Endothelial cell of umbilical vein (primary cell): ENCODE measurements around the gene NRG3. TPM values are rescaled to one million over a fixed set of nuclear protein-coding genes. Genes with fewer than 3 reads are reported as not detected.

Experiments used
- BruUV-seq: library from RNA; stranded (reverse); fragments of 400-500 nt; replicated peaks from 2 replicates; lab custom pipeline; 2021; lab: Mats Ljungman, UMichigan
- CTCF ChIA-PET: fragments of 300-600, 350-600 bp; sonication (Branson Sonifier 250); formaldehyde crosslinking; loops from one replicate; lab custom pipeline; 2021; ENCODE audit warnings: antibody characterized with exemption, inconsistent platforms; lab: Charles Lee
- POLR2A ChIA-PET: fragments of 300-600, 350-600 bp; sonication (Branson Sonifier 250); formaldehyde crosslinking; loops from one replicate; lab custom pipeline; 2021; ENCODE audit warnings: antibody characterized with exemption, inconsistent platforms; lab: Charles Lee
- DNase-seq: peaks from one replicate; pipeline ENCODE4 v3.0.0-alpha.2; 2011; ENCODE audit warnings: low read depth, low spot score
- FAIRE-seq: peaks from 2 replicates; lab custom pipeline; 2011; peaks lifted over from hg19 to GRCh38; lab: Jason Lieb, UNC
- H2AFZ ChIP-seq: 2 replicates; pipeline ENCODE4 v1.6.0; 2012; ENCODE audit warnings: low read depth, low read length, control low read depth, inconsistent platforms
- H3K27ac ChIP-seq: 2 replicates; pipeline ENCODE4 v1.5.1; 2011; ENCODE audit warnings: low read depth, mild to moderate bottlenecking, control low read depth, low read length, moderate library complexity; ENCODE audit not compliant: insufficient read depth
- H3K27me3 ChIP-seq, 2 experiments: 2 replicates each; pipeline versions ENCODE4 v1.6.0 to v1.6.1; 2011; ENCODE audit warnings: low read length in 2 of 2, mixed read lengths in 1 of 2; ENCODE audit not compliant: control insufficient read depth in 2 of 2, insufficient read depth in 2 of 2
- H3K36me3 ChIP-seq, 2 experiments: 2 replicates in 1 of 2; 3 replicates in 1 of 2; pipeline ENCODE4 v1.5.1; 2011; ENCODE audit warnings: low read length in 2 of 2, mild to moderate bottlenecking in 1 of 2, moderate library complexity in 1 of 2; ENCODE audit not compliant: control insufficient read depth in 2 of 2, insufficient read depth in 2 of 2; ENCODE audit errors: extremely low read depth in 1 of 2
- H3K4me1 ChIP-seq: 3 replicates; pipeline ENCODE4 v1.5.1; 2011; ENCODE audit warnings: mild to moderate bottlenecking, low read length; ENCODE audit not compliant: control insufficient read depth, insufficient read depth; ENCODE audit errors: extremely low read depth
- H3K4me2 ChIP-seq: 2 replicates; pipeline ENCODE4 v1.6.1; 2011; ENCODE audit warnings: low read length, control low read depth, mixed read lengths; ENCODE audit not compliant: insufficient read depth
- H3K4me3 ChIP-seq, 3 experiments: fragments of 200-600 bp in 1 of 3; sonication (generic), shearing (Covaris generic) in 1 of 3; replicated peaks in 1 of 3; 2 replicates each; pipeline ENCODE4 v1.5.1; 2011 to 2016; ENCODE audit warnings: control low read depth in 3 of 3, low read length in 3 of 3, mild to moderate bottlenecking in 2 of 3, inconsistent platforms in 1 of 3, low read depth in 1 of 3, moderate library complexity in 1 of 3; ENCODE audit not compliant: insufficient read depth in 1 of 3
- H3K79me2 ChIP-seq: 2 replicates; pipeline ENCODE4 v1.6.0; 2012; ENCODE audit warnings: low read length, inconsistent platforms; ENCODE audit not compliant: control insufficient read depth, insufficient read depth
- H3K9ac ChIP-seq: replicated peaks from 2 replicates; pipeline ENCODE3; 2011; ENCODE audit warnings: low read length, control low read depth; ENCODE audit not compliant: insufficient read depth; ENCODE audit errors: extremely low read depth
- H3K9me1 ChIP-seq: replicated peaks from 3 replicates; pipeline ENCODE4 v1.6.0; 2011; ENCODE audit warnings: mild to moderate bottlenecking, low read length; ENCODE audit not compliant: control insufficient read depth, insufficient read depth; ENCODE audit errors: extremely low read depth
- H3K9me3 ChIP-seq: replicated peaks from 2 replicates; pipeline ENCODE4 v1.5.1; 2012; ENCODE audit warnings: low read length, inconsistent platforms; ENCODE audit not compliant: control insufficient read depth, insufficient read depth
- H4K20me1 ChIP-seq: replicated peaks from 2 replicates; pipeline ENCODE3; 2011; ENCODE audit warnings: mild to moderate bottlenecking, low read length; ENCODE audit not compliant: control insufficient read depth, insufficient read depth; ENCODE audit errors: extremely low read depth
- EZH2 ChIP-seq: IDR thresholded peaks from 2 replicates; pipeline ENCODE4 v1.6.1; 2012; ENCODE audit warnings: borderline replicate concordance, low read depth, mild to moderate bottlenecking, moderate library complexity, low read length, inconsistent platforms; ENCODE audit not compliant: severe bottlenecking
- FOS ChIP-seq: IDR thresholded peaks from 2 replicates; pipeline ENCODE4 v1.6.1; 2011; ENCODE audit warnings: mild to moderate bottlenecking, low read length, moderate library complexity, borderline replicate concordance; ENCODE audit not compliant: insufficient read depth
- GATA2 ChIP-seq: IDR thresholded peaks from 2 replicates; pipeline ENCODE4 v1.7.0; 2011; ENCODE audit warnings: low read depth, mild to moderate bottlenecking, moderate library complexity, mixed read lengths, low read length; ENCODE audit not compliant: insufficient read length, insufficient read depth
- JUN ChIP-seq: IDR thresholded peaks from 2 replicates; pipeline ENCODE4 v1.6.1; 2011; ENCODE audit warnings: borderline replicate concordance, low read depth; ENCODE audit not compliant: insufficient read length, insufficient read depth
- MYC ChIP-seq: IDR thresholded peaks from one replicate; pipeline ENCODE4 v1.6.1; 2011; ENCODE audit warnings: mild to moderate bottlenecking, low read depth, low read length
- POLR2A ChIP-seq: IDR thresholded peaks from 2 replicates; pipeline ENCODE4 v1.6.1; 2012; ENCODE audit warnings: low read depth, mild to moderate bottlenecking, control low read depth, low read length
- POLR2AphosphoS5 ChIP-seq: IDR thresholded peaks from 2 replicates; pipeline ENCODE4 v1.6.1; 2012; ENCODE audit warnings: low read depth, mild to moderate bottlenecking, control low read depth, low read length, moderate library complexity; ENCODE audit not compliant: insufficient read depth
- dilution Hi-C: fragments of 300-500 bp; cut with MboI; formaldehyde crosslinking; loops from one replicate; pipeline ENCODE4 v1.15.0; 2019; ENCODE audit warnings: low sequenced_read_pairs; ENCODE audit not compliant: extremely low pct_ligation_motif_present
- intact Hi-C: fragments of 100-400 bp; cut with micrococcal nuclease; formaldehyde crosslinking; loops from one replicate; pipeline ENCODE4 v1.10.0; 2022
- polyA plus RNA-seq, 4 experiments: library from polyadenylated mRNA; depleted of rRNA in 3 of 4; stranded (reverse) in 3 of 4; unstranded in 1 of 4; fragments of >200 nt; gene quantifications; 2 replicates each; pipeline versions ENCODE4 v1.2.1 to v1.2.3, GENCODE V29; 2011 to 2012; ENCODE audit warnings: missing spikeins in 1 of 4
- total RNA-seq: library from RNA; stranded (reverse); gene quantifications from 2 replicates; pipeline ENCODE4 v1.2.3, GENCODE V29; 2021
- TF ChIP-seq, protein P1 (sequence below), 2 donors: IDR thresholded peaks; 1 replicate in 1 of 2; 2 replicates in 1 of 2; pipeline ENCODE4 v1.5.1; 2011; ENCODE audit warnings: low read length in 2 of 2, mild to moderate bottlenecking in 2 of 2, moderate library complexity in 2 of 2, control low read depth in 1 of 2, inconsistent platforms in 1 of 2, low read depth in 1 of 2; ENCODE audit not compliant: insufficient read depth in 1 of 2; ENCODE audit errors: extremely low read depth in 1 of 2
- TF ChIP-seq, protein P2 (sequence below): IDR thresholded peaks from 2 replicates; pipeline ENCODE4 v1.6.1; 2011; ENCODE audit not compliant: insufficient read depth, insufficient read length

The NRG3 gene
- total and polyA plus RNA-seq, 2 donors (not counting 3 experiments of a cell fraction or from before 2014, with no cell fraction given) = 1.9 to 3.9 TPM

DNA sequence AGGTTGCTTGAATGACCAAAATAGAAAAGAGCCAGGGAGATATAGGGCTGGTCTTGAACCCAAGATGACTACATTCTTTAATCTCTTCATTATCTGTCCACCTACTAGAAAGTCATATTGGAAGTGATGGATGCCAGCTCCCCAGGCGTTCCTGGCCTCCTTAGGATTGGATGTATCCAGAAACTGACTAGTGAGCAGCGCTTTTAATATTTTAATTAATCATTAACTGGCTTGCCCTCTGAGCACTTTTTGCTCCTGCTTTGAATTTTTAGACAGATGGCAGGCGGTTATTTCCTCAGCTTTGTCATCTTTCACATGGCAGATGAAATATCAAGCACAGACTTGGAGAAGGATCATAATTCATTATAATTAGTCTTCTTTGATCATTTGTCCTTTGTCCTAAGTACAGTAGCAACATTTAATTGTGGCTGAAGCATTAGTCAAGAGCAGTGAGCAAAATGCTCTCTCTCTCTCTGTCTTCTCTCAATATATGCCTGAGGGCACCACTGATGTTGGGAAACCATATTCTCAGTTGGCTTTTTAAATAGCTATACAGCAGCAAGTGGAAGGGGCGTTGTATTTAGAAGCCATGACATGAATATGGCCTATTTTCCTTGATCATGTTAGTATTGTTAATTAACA, 588.0 kb downstream of the NRG3 start:
- no peaks in the 10 kb centered on the region for H3K9me1 ChIP-seq
- H3K4me3 ChIP-seq = no peak overlapping the region
- ChIA-PET POLR2A (no interaction called here), CTCF (interaction anchor here (0.9 kb wide), 1 partner anchor 12 kb away, joined by 3 read pairs; no protein-coding TSS in a partner anchor)
- FAIRE-seq = no peak
- H3K27ac ChIP-seq = no peak overlapping the region
- no peak overlapping the region for H3K4me2 ChIP-seq
- no peak for TF ChIP-seq GATA2
- TF ChIP-seq, protein P1, sequence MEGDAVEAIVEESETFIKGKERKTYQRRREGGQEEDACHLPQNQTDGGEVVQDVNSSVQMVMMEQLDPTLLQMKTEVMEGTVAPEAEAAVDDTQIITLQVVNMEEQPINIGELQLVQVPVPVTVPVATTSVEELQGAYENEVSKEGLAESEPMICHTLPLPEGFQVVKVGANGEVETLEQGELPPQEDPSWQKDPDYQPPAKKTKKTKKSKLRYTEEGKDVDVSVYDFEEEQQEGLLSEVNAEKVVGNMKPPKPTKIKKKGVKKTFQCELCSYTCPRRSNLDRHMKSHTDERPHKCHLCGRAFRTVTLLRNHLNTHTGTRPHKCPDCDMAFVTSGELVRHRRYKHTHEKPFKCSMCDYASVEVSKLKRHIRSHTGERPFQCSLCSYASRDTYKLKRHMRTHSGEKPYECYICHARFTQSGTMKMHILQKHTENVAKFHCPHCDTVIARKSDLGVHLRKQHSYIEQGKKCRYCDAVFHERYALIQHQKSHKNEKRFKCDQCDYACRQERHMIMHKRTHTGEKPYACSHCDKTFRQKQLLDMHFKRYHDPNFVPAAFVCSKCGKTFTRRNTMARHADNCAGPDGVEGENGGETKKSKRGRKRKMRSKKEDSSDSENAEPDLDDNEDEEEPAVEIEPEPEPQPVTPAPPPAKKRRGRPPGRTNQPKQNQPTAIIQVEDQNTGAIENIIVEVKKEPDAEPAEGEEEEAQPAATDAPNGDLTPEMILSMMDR (IDR thresholded peaks at IDR 0.05; ENCODE audit: extremely low read depth in 1 of 2, insufficient read depth in 1 of 2, low read depth in 1 of 2, low read length in 2 of 2) = no peak
- TF ChIP-seq POLR2A = no peak
- TF ChIP-seq JUN = no peak
- no peak for TF ChIP-seq MYC
- TF ChIP-seq EZH2 = no peak
- no peak for TF ChIP-seq POLR2AphosphoS5
- no peak for TF ChIP-seq FOS
- TF ChIP-seq, protein P2, sequence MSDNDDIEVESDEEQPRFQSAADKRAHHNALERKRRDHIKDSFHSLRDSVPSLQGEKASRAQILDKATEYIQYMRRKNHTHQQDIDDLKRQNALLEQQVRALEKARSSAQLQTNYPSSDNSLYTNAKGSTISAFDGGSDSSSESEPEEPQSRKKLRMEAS = no peak
- no peak overlapping the region for H3K9ac ChIP-seq
- no peak for DNase-seq
- no peaks in the 10 kb centered on the region for H4K20me1 ChIP-seq
- dilution Hi-C loops = no loop called here
- H3K27me3 ChIP-seq = no peaks in the 10 kb centered on the region
- no peaks in the 10 kb centered on the region for H3K79me2 ChIP-seq
- no TSS peak for BruUV-seq
- H2AFZ ChIP-seq = no peak overlapping the region
- H3K9me3 ChIP-seq = no peaks in the 10 kb centered on the region
- intact Hi-C loops = no loop called here
- no peaks in the 10 kb centered on the region for H3K4me1 ChIP-seq
- no peaks in the 10 kb centered on the region for H3K36me3 ChIP-seq
